ENCODE data around the gene MAP2K2.

MAP2K2 gene

GRCh38 chr19:4115818-4116385 lies 8.0 kb downstream of the MAP2K2 start:
- no peaks in the 10 kb centered on the region for H3K9me3 ChIP-seq (ENCODE audit: insufficient read depth, low read depth, low read length)
- peaks cover 2% of the 10 kb centered on the region for H3K4me1 ChIP-seq (ENCODE audit: insufficient read depth, low read length, poor library complexity, severe bottlenecking)
- no peak for TF ChIP-seq CTCF (conservative IDR thresholded peaks at IDR 0.05; ENCODE audit: low read length)
- no peak for TF ChIP-seq EZH2phosphoT487 (IDR thresholded peaks at IDR 0.05; ENCODE audit: borderline replicate concordance)
- no peak overlapping the region for H3K4me2 ChIP-seq (ENCODE audit: low read depth, low read length, poor library complexity, severe bottlenecking)
- peaks cover 11% of the 10 kb centered on the region for H4K20me1 ChIP-seq (ENCODE audit: insufficient read depth, low read length, poor library complexity, severe bottlenecking)
- H3K27me3 ChIP-seq (ENCODE audit: insufficient read depth, low read length, poor library complexity, severe bottlenecking): no peaks in the 10 kb centered on the region
- H3K79me2 ChIP-seq (ENCODE audit: insufficient read depth, low read length): peaks cover 23% of the 10 kb centered on the region; the same call in 1 of the 2 replicates
- no peaks in the 10 kb centered on the region for H3K9me2 ChIP-seq (replicated peaks; ENCODE audit: low read depth, low read length)
- H3K4me3 ChIP-seq (ENCODE audit: low read length, poor library complexity, severe bottlenecking): no peak overlapping the region
- H3K36me3 ChIP-seq (ENCODE audit: insufficient read depth, low read length): peaks cover 30% of the 10 kb centered on the region; the same call in 1 of the 2 replicates
- H3F3A ChIP-seq (ENCODE audit: low read depth): no peaks in the 10 kb centered on the region
- no peak overlapping the region for H3K9ac ChIP-seq (ENCODE audit: low read depth, low read length, poor library complexity, severe bottlenecking)
- no peak overlapping the region for H2AFZ ChIP-seq (ENCODE audit: low read length)

GRCh38 chr19:4115050-4115817 lies 8.7 kb downstream of the MAP2K2 start:
- H3K36me3 ChIP-seq (ENCODE audit: insufficient read depth, low read length): peaks cover 36% of the 10 kb centered on the region; the same call in 1 of the 2 replicates

GRCh38 chr19:4114181-4114580 lies 9.7 kb downstream of the MAP2K2 start:
- Histone ChIP-seq H3K9me3 (ENCODE audit: insufficient read depth, low read depth, low read length) (no peaks in the 10 kb centered on the region), H3K27me3 (ENCODE audit: insufficient read depth, low read length, poor library complexity, severe bottlenecking) (no peaks in the 10 kb centered on the region), H3K4me2 (ENCODE audit: low read depth, low read length, poor library complexity, severe bottlenecking) (no peak overlapping the region), H3K9me2 (replicated peaks; ENCODE audit: low read depth, low read length) (no peaks in the 10 kb centered on the region), H3K4me3 (ENCODE audit: low read length, poor library complexity, severe bottlenecking) (no peak overlapping the region), H3K9ac (ENCODE audit: low read depth, low read length, poor library complexity, severe bottlenecking) (no peak overlapping the region), H3K79me2 (ENCODE audit: insufficient read depth, low read length) (peaks cover 6% of the 10 kb centered on the region; the same call in 1 of the 2 replicates), H4K20me1 (ENCODE audit: insufficient read depth, low read length, poor library complexity, severe bottlenecking) (no peaks in the 10 kb centered on the region), H3F3A (ENCODE audit: low read depth) (no peaks in the 10 kb centered on the region), H2AFZ (ENCODE audit: low read length) (no peak overlapping the region), H3K36me3 (ENCODE audit: insufficient read depth, low read length) (peaks cover 42% of the 10 kb centered on the region; the same call in 1 of the 2 replicates), H3K4me1 (ENCODE audit: insufficient read depth, low read length, poor library complexity, severe bottlenecking) (no peaks in the 10 kb centered on the region)
- no peak for TF ChIP-seq CTCF (conservative IDR thresholded peaks at IDR 0.05; ENCODE audit: low read length)
- no peak for TF ChIP-seq EZH2phosphoT487 (IDR thresholded peaks at IDR 0.05; ENCODE audit: borderline replicate concordance)

More at GRCh38 chr19:4115050-4115817, 8.7 kb downstream of the MAP2K2 start:
- Histone ChIP-seq H3K9me2 (replicated peaks; ENCODE audit: low read depth, low read length) (no peaks in the 10 kb centered on the region), H3F3A (ENCODE audit: low read depth) (no peaks in the 10 kb centered on the region), H4K20me1 (ENCODE audit: insufficient read depth, low read length, poor library complexity, severe bottlenecking) (peaks cover 6% of the 10 kb centered on the region), H3K9ac (ENCODE audit: low read depth, low read length, poor library complexity, severe bottlenecking) (no peak overlapping the region), H3K4me2 (ENCODE audit: low read depth, low read length, poor library complexity, severe bottlenecking) (no peak overlapping the region), H3K4me3 (ENCODE audit: low read length, poor library complexity, severe bottlenecking) (no peak overlapping the region), H2AFZ (ENCODE audit: low read length) (no peak overlapping the region), H3K79me2 (ENCODE audit: insufficient read depth, low read length) (peaks cover 16% of the 10 kb centered on the region; the same call in 1 of the 2 replicates), H3K9me3 (ENCODE audit: insufficient read depth, low read depth, low read length) (no peaks in the 10 kb centered on the region), H3K27me3 (ENCODE audit: insufficient read depth, low read length, poor library complexity, severe bottlenecking) (no peaks in the 10 kb centered on the region), H3K4me1 (ENCODE audit: insufficient read depth, low read length, poor library complexity, severe bottlenecking) (no peaks in the 10 kb centered on the region)
- TF ChIP-seq EZH2phosphoT487 (IDR thresholded peaks at IDR 0.05; ENCODE audit: borderline replicate concordance): no peak
- no peak for TF ChIP-seq CTCF (conservative IDR thresholded peaks at IDR 0.05; ENCODE audit: low read length)

Data from Loucy (cell line).